Raji (cell line): ENCODE data around the gene LENG1.

ENCODE experiments used
- POLR2A ChIP-seq: IDR thresholded peaks from 2 replicates; pipeline ENCODE4 v1.6.1; 2011; ENCODE audit warnings: low read depth, low read length, control low read depth; ENCODE audit not compliant: insufficient read depth

LENG1 gene

GRCh38 chr19:54159352-54160181 is at the start of gene LENG1:
Gene LENG1 (minus strand): TSS chr19:54159721. CDS start chr19:54159695, 26 bp downstream.
- TF ChIP-seq POLR2A: peak; percentile 79

- TF ChIP-seq POLR2A: 0 out of 2 replicates have a peak, but pooled peaks have one; percentile 7
These were observed 49.2 kb upstream of the LENG1 start for GRCh38 chr19:54208784-54209057.

- no peak for TF ChIP-seq POLR2A
These were observed 48.7 kb upstream of the LENG1 start for GRCh38 chr19:54207983-54208783.

- no peak for TF ChIP-seq POLR2A
These were observed 48.1 kb upstream of the LENG1 start for GRCh38 chr19:54207676-54207982.

DNA sequence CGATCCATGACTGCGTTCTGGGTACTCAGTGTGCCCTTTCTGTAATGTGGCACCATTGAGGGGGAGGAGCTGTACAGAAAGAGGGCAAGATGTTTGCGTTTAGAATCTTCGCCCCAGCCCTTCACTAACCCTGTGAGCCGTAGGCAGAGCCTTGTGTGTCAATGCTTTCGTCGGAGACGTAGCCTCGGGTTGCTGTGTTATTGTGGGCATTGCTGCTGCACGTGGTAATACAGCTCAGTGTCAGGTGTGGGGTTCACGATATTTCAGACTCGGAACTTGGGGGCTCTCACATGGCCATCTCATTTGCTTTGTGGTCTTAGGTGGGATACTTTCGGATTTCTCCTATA is 47.3 kb upstream of the LENG1 start:
- no peak for TF ChIP-seq POLR2A

DNA sequence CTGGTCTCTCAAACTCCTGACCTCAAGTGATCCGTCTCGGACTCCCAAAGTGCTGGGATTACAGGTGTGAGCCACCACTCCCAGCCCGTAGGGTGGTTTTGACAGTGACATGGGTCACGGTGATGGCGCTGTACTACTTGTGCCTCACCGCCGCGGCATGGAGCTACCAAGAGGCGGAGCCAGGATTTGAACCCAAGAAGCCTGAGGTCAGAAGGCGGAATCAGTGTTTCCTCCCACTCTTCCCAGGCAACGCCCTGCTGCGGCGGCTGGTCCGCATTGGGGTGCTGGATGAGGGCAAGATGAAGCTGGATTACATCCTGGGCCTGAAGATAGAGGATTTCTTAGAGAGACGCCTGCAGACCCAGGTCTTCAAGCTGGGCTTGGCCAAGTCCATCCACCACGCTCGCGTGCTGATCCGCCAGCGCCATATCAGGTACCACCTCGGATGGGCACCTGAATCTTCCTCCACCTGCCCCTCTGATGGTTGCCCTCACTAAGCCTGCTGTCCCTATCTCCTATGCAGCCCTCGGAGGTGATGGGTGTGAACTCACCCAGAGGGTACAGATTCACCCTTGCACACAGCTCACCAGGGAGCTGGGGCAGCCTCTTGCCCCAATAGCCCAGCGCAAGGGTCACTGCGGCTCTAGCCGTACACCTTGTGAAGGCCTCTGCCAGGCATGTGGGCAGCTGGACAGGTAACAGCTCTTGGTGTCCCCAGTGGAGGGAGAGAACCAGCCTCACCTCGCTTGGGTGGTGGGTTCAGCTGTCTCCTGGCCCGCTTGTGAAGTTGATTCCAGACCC is 46.7 kb upstream of the LENG1 start:
- no peak for TF ChIP-seq POLR2A

GRCh38 chr19:54204767-54205468 is 45.4 kb upstream of the LENG1 start:
- TF ChIP-seq POLR2A: no peak

DNA sequence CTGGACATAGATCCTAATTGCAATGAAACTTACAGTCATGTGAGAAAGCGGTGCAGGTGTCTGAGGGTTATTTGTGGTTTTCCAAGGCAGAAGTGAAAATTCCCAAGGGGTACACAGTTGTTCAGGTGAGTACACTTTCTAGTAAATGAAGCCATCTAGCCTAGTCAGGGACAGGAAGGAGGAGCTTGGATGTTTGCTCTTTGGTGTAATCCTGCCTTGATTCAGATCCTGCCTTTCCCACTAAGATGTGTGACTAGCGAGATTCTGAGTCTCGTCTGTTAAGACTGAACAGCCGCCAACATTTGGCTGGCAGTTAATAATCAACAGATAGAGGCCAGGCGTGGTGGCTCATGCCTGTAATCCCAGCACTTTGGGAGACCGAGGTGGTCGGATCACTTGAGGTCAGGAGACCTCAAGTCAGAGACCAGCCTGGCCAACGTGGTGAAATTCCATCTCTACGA is 43.7 kb upstream of the LENG1 start:
- TF ChIP-seq POLR2A: no peak

DNA sequence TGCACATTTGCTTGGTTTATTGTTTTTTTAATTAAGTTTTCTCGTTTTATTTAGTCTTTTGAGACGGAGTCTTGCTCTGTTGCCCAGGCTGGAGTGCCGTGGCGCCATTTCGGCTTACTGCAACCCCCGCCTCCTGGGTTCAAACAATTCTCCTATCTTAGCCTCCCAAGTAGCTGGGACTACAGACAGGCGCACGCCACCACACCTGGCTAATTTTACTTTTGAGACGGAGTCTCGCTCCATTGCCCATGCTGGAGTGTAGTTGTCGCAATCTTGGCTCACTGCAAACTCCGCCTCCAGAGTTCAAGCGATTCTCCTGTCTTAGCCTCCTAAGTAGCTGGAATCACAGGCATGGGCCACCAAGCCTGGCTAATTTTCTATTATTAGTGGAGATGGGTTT is 42.5 kb upstream of the LENG1 start:
- TF ChIP-seq POLR2A: no peak

GRCh38 chr19:54201172-54201701 is 41.7 kb upstream of the LENG1 start:
- no peak for TF ChIP-seq POLR2A

- no peak for TF ChIP-seq POLR2A
These were observed 39.9 kb upstream of the LENG1 start for GRCh38 chr19:54199401-54199800.

DNA sequence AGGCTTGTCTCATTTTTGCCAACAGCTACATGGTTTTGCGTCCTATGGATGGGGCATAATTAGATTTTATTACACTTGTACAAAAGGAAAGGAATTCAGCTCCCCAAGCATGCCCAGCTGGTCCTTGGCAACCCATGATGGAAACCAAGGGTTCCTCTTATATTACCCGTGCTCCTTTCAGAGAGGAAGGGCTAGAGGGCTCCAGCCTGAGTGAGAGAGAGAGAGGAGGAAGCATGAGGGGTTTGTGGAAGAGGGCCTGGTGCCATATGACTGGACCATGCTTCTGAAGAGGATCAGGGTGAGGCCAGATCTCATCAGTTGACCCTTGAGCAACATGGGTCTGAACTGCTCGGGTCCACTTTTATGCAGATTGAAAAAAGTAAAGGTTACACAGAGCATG is 37.6 kb upstream of the LENG1 start:
- TF ChIP-seq POLR2A: no peak

DNA sequence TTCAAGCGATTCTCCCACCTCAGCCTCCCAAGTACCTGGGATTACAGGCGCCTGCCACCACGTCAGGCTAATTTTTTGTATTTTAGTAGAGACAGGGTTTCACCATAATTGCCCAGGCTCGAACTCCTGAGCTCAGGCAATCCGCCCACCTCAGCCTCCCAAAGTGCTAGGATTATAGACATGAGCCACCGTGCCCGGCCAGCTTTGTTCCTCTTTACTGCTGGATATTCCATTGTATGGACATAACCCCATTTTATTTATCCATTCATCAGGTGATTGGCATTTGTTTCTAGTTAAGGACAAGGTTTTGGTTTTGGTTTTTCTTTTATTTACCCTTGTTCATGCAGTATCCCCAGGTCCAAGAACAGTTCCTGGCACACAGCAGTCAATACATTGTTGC is 37.0 kb upstream of the LENG1 start:
- no peak for TF ChIP-seq POLR2A

DNA sequence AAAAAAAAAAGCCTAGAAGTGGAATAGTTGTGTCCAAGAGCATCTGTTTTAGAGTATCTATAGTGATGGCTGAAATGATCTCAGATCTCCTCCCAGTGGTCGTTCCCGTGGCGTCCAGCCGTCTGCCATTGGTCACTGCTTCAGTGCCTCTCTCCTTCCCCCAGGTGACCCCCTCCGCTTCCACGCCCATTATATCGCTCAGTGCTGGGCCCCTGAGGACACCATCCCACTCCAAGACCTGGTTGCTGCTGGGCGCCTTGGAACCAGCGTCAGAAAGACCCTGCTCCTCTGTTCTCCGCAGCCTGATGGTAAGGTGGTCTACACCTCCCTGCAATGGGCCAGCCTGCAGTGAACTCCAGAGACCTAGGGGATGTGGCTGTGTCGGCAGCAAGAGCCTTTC is 33.5 kb upstream of the LENG1 start:
- TF ChIP-seq POLR2A: no peak
